ENCODE data around the gene RNF11.
"Not testable (repeated sequence)": the region's sequence is repeated elsewhere in the genome, so short reads cannot be mapped to it uniquely, and the experiment has no call there.

RNF11 gene

DNA sequence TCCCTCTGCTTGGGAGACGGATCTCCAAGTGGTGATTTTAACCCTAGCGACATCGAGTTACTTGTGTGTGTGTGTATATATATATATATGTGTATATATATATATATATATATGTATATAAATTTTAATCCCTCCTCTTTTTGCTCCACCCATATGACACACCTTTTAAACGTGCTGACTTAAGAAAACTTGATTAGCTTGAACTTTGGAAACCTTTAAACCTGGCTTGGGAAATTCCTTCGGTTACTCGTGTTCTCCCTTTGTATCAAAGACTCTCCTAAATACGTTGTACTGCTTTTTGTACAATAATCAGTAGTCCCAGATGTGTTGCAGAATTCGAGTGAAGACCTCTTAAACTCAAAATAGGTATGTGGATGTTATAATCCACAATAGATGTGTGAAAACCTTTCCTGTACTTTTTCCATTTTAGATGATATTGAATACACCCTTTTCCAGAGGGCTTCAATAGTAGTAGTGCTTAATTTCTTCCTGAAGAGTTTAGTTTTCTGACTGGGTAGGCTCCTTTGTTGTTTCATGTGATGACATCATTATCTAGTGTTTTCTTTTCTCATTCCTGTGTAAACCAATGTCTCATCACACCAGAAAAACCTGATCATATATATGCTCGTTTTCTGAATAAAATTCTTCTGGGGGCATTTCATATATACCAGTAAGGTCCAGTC is 1.4 kb downstream of the RNF11 start:
- H3K4me3 Mint-ChIP-seq = no peak overlapping the region
- no peaks in the 10 kb centered on the region for H3K9me3 Mint-ChIP-seq
- H3K4me1 Mint-ChIP-seq (ENCODE audit: low read depth) = peaks cover 32% of the 10 kb centered on the region
- H3K36me3 Mint-ChIP-seq (ENCODE audit: low read depth) = peaks cover 2% of the 10 kb centered on the region
- H3K27me3 Mint-ChIP-seq (ENCODE audit: low read depth) = no peaks in the 10 kb centered on the region
- no peak overlapping the region for H3K27ac Mint-ChIP-seq

DNA sequence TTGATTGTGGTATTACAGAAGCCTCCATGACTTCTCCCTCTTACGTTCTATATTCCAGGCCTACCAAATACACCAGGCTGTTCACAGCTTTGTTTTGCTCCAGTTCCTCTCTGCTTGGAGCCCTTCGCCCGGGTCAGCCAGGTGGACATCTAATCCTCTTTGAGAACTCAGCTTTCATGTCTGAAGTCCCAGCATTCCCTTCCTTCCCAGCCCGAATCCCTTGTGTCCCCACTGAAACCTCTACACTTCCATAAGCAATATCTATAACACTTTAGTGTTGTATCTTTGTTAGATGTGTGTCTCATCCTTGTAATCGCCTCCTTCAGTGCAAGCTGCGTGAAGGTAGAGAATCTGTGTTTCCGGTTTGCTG is 1.9 kb downstream of the RNF11 start:
- Mint-ChIP-seq H3K27me3 (ENCODE audit: low read depth) (no peaks in the 10 kb centered on the region), H3K27ac (no peak overlapping the region), H3K4me3 (no peak overlapping the region), H3K36me3 (ENCODE audit: low read depth) (peaks cover 3% of the 10 kb centered on the region), H3K9me3 (no peaks in the 10 kb centered on the region), H3K4me1 (ENCODE audit: low read depth) (peaks cover 33% of the 10 kb centered on the region)

DNA sequence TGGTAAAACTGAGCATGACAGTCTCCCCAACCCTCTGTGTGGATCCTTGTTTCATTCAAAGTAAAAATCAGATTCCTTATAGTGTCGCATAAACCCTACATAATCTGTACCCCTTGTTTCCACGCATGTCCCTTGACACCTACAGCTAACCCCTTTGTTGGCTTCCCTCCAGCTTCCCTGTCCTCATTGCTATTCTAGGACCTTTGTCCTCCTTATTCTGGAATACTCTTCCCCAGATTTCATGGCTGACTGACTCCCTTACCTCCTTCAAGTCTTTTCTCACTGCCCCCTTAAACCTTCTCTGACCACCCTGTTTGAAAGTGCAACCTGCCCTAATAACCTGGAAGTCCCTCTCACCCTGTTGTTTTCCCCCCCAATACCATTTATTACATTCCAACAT is 4.0 kb downstream of the RNF11 start:
- H3K36me3 Mint-ChIP-seq (ENCODE audit: low read depth) = peaks cover 5% of the 10 kb centered on the region
- no peaks in the 10 kb centered on the region for H3K9me3 Mint-ChIP-seq
- H3K4me3 Mint-ChIP-seq = no peak overlapping the region
- peaks cover 33% of the 10 kb centered on the region for H3K4me1 Mint-ChIP-seq (ENCODE audit: low read depth)
- H3K27ac Mint-ChIP-seq = no peak overlapping the region
- no peaks in the 10 kb centered on the region for H3K27me3 Mint-ChIP-seq (ENCODE audit: low read depth)

DNA sequence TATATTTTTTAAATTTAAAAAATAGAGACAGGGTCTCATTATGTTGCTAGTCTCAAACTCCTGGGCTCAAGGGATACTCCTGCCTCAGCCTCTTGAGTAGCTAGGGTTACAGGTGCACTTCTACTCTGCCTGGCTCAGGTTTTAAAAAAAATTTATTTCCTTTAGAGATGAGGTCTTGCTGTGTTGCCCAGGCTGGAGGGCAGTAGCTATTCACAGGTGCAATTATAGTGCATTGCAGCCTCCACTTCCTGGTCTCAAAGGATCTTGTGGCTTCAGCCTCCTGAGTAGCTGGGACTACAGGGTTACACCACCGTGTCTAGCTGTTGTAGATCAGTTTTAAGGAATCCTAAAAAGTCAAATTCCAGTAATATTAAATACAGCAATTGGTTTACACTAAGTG is 5.0 kb downstream of the RNF11 start:
- Mint-ChIP-seq H3K36me3 (ENCODE audit: low read depth) (peaks cover 5% of the 10 kb centered on the region), H3K4me3 (no peak overlapping the region), H3K9me3 (no peaks in the 10 kb centered on the region), H3K27ac (no peak overlapping the region), H3K27me3 (ENCODE audit: low read depth) (no peaks in the 10 kb centered on the region), H3K4me1 (ENCODE audit: low read depth) (peaks cover 30% of the 10 kb centered on the region)

DNA sequence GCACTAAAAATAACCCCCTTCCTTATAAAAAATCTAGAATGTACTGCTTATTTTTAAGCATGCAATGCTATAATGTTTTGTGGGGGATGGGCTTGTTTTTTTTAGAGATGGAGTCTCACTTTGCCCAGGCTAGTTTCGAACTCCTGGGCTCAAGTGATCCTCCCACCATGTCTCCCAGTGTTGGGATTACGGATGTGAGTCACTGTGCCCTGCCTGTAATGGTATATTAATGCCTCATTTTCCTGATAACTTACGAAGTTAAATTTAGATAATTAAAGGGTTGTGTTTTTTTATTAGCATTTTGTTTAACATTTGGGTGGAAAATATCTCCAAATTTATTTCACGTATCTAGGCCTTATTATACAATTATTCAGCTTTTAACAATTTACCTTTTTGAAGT is 6.5 kb downstream of the RNF11 start:
- Mint-ChIP-seq H3K27ac (no peak overlapping the region), H3K4me1 (ENCODE audit: low read depth) (peaks cover 40% of the 10 kb centered on the region), H3K9me3 (no peaks in the 10 kb centered on the region), H3K4me3 (no peak overlapping the region), H3K27me3 (ENCODE audit: low read depth) (no peaks in the 10 kb centered on the region), H3K36me3 (ENCODE audit: low read depth) (peaks cover 5% of the 10 kb centered on the region)

DNA sequence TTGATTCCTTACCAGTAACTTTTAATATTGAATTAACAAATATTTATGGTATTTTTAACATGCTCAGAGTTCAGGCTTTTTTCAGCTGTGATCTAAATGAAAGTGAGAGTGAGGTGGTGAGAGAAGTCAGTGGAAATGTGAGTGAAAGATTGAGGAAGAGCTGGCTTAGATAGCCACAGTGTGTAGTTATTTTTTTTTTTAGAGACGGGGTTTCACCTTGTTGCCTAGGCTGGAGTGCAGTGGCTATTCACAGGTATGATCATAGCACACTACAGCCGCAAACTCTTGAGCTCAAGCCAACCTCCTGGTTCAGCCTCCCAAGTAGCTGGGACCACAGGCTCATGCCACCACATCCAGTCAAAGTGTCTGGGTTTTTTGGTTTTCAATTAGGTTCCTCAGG is 10.9 kb downstream of the RNF11 start:
- Mint-ChIP-seq H3K27me3 (ENCODE audit: low read depth) (no peaks in the 10 kb centered on the region), H3K27ac (no peak overlapping the region), H3K4me3 (no peak overlapping the region), H3K36me3 (ENCODE audit: low read depth) (peaks cover 4% of the 10 kb centered on the region), H3K4me1 (ENCODE audit: low read depth) (peaks cover 21% of the 10 kb centered on the region), H3K9me3 (no peaks in the 10 kb centered on the region)

DNA sequence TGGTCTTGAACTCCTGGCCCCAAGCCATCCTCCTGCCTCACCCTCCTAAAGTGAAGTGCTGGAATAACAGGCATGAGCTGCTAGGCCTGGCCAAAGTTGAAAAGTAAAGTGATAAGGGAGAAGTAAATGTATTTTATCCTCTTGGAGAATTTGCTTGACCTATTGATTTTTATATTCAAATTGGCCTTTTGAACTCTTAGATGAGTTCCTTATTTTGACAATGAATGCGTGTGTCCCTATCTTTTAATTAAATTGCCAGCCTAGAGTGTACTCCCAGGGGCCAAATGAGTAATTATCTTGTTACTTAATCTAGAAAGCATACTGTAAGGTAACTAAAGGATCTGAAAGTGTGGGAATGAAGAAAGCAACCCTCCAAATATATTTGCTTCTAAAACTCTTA is 11.4 kb downstream of the RNF11 start:
- Mint-ChIP-seq H3K36me3 (ENCODE audit: low read depth) (peaks cover 6% of the 10 kb centered on the region), H3K9me3 (no peaks in the 10 kb centered on the region), H3K27me3 (ENCODE audit: low read depth) (no peaks in the 10 kb centered on the region), H3K4me1 (ENCODE audit: low read depth) (peaks cover 23% of the 10 kb centered on the region), H3K4me3 (no peak overlapping the region), H3K27ac (no peak overlapping the region)

DNA sequence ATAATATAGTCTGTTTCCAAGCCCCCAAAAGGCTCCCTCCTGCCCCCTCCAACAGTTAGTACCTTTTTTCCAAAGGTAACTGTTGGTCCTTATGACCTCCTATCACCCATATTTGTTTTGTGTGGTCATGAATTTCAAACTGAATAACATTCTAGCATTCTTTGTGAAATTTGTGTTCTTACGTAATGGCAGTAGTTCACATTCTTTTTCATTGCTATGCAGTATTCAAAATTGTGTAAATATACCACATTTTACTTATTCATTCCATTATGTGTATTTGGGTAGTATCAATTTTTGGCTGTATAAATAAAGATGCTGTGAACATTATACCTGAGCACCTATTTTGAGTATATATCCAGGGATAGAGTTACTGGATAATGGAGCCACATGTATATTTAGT is 13.4 kb downstream of the RNF11 start:
- no peaks in the 10 kb centered on the region for H3K27me3 Mint-ChIP-seq (ENCODE audit: low read depth)
- no peak overlapping the region for H3K4me3 Mint-ChIP-seq
- no peak overlapping the region for H3K27ac Mint-ChIP-seq
- H3K4me1 Mint-ChIP-seq (ENCODE audit: low read depth) = peaks cover 26% of the 10 kb centered on the region
- no peaks in the 10 kb centered on the region for H3K9me3 Mint-ChIP-seq
- peaks cover 2% of the 10 kb centered on the region for H3K36me3 Mint-ChIP-seq (ENCODE audit: low read depth)

DNA sequence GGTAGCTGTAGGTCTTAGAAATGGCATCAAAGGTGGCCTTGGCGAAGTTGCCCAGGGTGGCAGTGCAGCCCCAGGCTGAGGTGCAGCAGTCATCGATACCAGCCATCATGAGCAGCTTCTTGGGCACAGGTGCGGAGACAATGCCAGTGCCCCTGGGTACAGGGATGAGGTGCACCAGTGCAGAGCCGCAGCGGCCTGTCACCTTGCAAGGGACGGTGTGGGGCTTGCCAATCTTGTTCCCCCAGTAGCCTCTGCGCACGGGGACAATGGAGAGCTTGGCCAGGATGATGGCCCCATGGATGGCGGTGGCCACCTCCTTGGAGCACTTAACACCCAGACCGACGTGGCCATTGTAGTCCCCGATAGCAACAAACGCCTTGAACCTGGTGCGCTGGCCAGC is 14.7 kb downstream of the RNF11 start:
- not testable (repeated sequence) for H3K36me3 Mint-ChIP-seq (ENCODE audit: low read depth); H3K27ac Mint-ChIP-seq; H3K4me3 Mint-ChIP-seq; H3K9me3 Mint-ChIP-seq; H3K27me3 Mint-ChIP-seq (ENCODE audit: low read depth)
- peaks cover 22% of the 10 kb centered on the region for H3K4me1 Mint-ChIP-seq (ENCODE audit: low read depth)

DNA sequence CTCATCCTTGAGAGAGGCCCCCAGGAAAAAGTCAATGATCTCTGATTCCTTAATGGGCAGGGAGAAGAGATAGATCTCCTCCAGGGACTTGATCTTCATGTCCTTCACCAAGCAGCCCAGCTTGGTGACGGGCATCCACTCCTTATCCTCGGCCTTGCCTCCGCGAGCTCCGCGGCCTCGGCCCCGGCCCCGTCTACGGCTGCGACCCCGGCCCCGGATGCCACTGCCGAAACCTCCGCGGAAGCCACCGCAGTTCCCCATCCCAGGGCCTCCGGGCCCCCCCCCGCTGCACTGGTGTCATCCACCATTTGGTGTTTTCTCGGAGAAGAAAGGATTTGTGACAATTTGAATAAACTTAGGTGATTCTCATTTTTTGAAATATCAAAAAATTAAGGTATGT is 15.1 kb downstream of the RNF11 start:
- not testable (repeated sequence) for H3K36me3 Mint-ChIP-seq (ENCODE audit: low read depth); H3K27ac Mint-ChIP-seq; H3K27me3 Mint-ChIP-seq (ENCODE audit: low read depth); H3K4me3 Mint-ChIP-seq; H3K9me3 Mint-ChIP-seq
- peaks cover 20% of the 10 kb centered on the region for H3K4me1 Mint-ChIP-seq (ENCODE audit: low read depth)

DNA sequence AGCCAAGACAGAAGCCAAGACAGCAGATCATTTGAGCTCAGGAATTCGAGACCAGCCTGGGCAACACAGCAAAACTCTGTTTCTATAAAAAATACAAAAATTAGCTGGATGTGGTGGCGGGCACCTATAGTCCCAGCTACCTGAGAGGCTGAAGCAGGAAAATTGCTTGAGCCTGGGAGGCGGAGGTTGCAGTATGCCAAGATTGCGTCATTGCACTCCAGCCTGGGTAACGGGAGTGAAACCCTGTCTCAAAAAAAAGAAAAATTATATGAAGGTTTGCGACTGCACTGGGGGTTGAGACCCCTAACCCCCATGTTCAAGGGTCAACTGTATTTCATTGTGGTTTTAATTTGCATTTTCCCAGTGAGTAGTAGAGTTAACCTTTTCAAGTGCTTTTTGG is 16.3 kb downstream of the RNF11 start:
- peaks cover 2% of the 10 kb centered on the region for H3K36me3 Mint-ChIP-seq (ENCODE audit: low read depth)
- no peaks in the 10 kb centered on the region for H3K27me3 Mint-ChIP-seq (ENCODE audit: low read depth)
- no peaks in the 10 kb centered on the region for H3K9me3 Mint-ChIP-seq
- H3K27ac Mint-ChIP-seq = no peak overlapping the region
- no peak overlapping the region for H3K4me3 Mint-ChIP-seq
- H3K4me1 Mint-ChIP-seq (ENCODE audit: low read depth) = peaks cover 11% of the 10 kb centered on the region

DNA sequence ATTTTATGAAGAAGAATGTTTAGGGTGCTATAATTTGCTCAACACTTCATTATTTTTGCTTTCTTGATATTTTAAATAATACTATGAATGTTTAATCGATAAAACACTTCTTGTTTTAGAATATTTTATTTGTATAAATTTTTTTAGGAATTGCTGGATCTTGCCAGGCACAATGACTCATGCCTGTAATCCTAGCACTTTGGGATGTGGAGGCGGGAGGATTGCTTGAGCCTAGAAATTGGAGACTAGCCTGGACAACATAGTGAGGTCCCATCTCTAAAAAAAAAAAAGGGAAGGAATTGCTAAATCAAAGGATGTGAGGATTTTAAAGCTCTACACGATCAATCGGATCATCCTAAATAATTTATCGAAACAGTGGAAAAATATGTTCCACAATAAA is 17.6 kb downstream of the RNF11 start:
- H3K9me3 Mint-ChIP-seq = no peaks in the 10 kb centered on the region
- peaks cover 2% of the 10 kb centered on the region for H3K36me3 Mint-ChIP-seq (ENCODE audit: low read depth)
- H3K4me3 Mint-ChIP-seq = no peak overlapping the region
- peaks cover 11% of the 10 kb centered on the region for H3K4me1 Mint-ChIP-seq (ENCODE audit: low read depth)
- H3K27ac Mint-ChIP-seq = no peak overlapping the region
- H3K27me3 Mint-ChIP-seq (ENCODE audit: low read depth) = no peaks in the 10 kb centered on the region

DNA sequence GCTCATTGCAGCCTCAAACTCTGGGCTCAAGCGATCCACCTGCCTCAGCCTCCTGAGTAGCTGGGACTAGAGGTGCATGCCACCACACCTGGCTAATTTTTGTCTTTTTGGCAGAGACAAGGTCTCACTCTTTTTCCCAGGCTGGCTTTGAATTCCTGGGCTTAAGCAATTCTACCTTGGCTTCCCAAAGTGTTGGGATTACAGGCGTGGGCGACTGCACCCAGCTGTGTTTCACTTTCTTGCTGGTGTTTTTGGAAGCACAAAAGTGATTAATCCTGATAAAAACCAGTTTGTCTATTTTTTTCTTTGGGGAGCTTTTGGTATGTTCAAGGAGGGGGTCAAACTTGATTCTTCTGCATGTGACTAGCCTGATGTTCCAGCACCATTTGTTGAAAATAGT is 19.3 kb downstream of the RNF11 start:
- no peaks in the 10 kb centered on the region for H3K27me3 Mint-ChIP-seq (ENCODE audit: low read depth)
- no peak overlapping the region for H3K27ac Mint-ChIP-seq
- H3K4me1 Mint-ChIP-seq (ENCODE audit: low read depth) = peaks cover 11% of the 10 kb centered on the region
- peaks cover 2% of the 10 kb centered on the region for H3K36me3 Mint-ChIP-seq (ENCODE audit: low read depth)
- no peaks in the 10 kb centered on the region for H3K9me3 Mint-ChIP-seq
- H3K4me3 Mint-ChIP-seq = no peak overlapping the region

DNA sequence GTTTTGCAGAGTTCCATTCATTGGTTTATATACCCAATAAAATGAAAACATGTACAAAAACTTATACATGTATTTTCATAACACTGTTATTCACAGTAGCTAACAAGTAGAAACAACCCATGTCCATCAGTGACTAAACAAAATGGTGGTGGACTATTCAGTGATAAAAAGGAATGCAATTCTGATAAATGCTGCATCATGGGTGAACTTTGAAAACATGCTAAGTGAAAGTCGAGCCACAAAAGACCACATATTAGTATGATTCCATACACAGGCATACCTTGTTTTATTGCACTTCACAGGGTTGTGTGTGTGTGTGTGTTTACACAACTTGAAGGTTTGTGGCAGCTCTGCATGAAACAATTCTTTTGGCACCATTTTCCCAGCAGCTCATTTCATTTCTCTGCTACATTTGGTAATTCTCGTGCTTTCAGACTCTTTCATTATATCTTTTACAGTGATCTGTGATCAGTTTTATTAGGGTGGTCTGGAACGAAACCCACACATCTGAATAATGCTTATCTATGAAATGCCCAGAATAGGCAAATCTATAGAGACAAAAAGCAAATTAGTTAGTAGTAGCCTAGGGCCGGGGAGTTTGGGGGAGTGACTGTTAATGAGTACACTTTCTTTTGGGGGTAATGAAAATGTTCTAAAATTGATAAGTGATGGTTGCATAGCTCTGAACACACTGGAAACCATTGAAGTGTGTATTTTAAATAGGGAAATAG is 27.2 kb downstream of the RNF11 start:
- Mint-ChIP-seq H3K9me3 (no peaks in the 10 kb centered on the region), H3K27ac (no peak overlapping the region), H3K4me3 (no peak overlapping the region), H3K27me3 (ENCODE audit: low read depth) (no peaks in the 10 kb centered on the region), H3K36me3 (ENCODE audit: low read depth) (peaks cover 2% of the 10 kb centered on the region), H3K4me1 (ENCODE audit: low read depth) (peaks cover 24% of the 10 kb centered on the region)

DNA sequence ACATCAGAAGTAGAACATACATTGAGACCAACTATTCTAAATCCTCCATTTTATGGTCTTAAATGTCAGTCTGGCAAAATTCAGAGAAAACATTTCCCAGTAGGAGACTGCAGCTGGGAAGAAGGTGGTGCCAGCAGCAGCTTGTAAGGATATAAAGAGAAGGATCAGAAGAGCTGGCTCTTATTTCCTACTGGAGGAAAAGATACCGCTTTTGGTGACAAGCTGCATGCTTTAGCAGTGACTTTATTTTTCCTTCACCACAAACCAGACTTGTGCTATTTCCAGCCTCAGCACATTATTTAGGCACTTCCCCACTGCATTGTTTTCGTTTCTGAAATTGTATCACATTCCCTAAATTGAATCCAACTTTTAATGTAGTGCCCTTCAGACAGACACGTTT is 28.4 kb downstream of the RNF11 start:
- H3K36me3 Mint-ChIP-seq (ENCODE audit: low read depth) = peaks cover 5% of the 10 kb centered on the region
- no peaks in the 10 kb centered on the region for H3K9me3 Mint-ChIP-seq
- H3K27ac Mint-ChIP-seq = no peak overlapping the region
- no peak overlapping the region for H3K4me3 Mint-ChIP-seq
- H3K4me1 Mint-ChIP-seq (ENCODE audit: low read depth) = peaks cover 28% of the 10 kb centered on the region
- no peaks in the 10 kb centered on the region for H3K27me3 Mint-ChIP-seq (ENCODE audit: low read depth)

Measured in T-helper 1 cell treated with Interleukin-12 subunit alpha and Interleukin-12 subunit beta and Interleukin-4 antibody, amounts not matched to agents 30 μg/mL and 1 μg/mL, for 36 hours (primary cell).